GM12874 (cell line): ENCODE data around the gene OR5A1.

Experiments
- TF ChIP-seq, protein P1 (sequence below): IDR thresholded peaks from 2 replicates; pipeline ENCODE4 v1.5.1; 2011; ENCODE audit warnings: low read depth, mild to moderate bottlenecking, control low read depth, low read length, moderate library complexity; ENCODE audit not compliant: insufficient read depth

Gene OR5A1

DNA sequence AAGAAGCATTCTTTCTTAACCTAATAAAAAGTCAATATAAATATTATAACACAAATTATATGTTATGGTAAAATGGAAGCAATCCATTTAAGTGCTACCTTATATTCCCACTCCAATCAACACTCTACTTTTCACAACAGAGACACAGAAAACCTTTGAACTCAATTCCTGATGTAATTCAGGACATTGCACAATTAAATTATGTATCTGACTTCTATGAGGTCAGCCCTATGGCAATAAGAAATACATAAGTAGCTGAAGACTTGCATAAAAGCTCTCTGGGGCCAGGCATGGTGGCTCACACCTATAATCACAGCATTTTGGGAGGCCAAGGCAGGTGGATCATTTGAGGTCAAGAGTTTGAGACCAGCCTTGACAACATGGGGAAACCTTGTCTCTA lies 43.6 kb downstream of the OR5A1 start:
- TF ChIP-seq, protein P1, sequence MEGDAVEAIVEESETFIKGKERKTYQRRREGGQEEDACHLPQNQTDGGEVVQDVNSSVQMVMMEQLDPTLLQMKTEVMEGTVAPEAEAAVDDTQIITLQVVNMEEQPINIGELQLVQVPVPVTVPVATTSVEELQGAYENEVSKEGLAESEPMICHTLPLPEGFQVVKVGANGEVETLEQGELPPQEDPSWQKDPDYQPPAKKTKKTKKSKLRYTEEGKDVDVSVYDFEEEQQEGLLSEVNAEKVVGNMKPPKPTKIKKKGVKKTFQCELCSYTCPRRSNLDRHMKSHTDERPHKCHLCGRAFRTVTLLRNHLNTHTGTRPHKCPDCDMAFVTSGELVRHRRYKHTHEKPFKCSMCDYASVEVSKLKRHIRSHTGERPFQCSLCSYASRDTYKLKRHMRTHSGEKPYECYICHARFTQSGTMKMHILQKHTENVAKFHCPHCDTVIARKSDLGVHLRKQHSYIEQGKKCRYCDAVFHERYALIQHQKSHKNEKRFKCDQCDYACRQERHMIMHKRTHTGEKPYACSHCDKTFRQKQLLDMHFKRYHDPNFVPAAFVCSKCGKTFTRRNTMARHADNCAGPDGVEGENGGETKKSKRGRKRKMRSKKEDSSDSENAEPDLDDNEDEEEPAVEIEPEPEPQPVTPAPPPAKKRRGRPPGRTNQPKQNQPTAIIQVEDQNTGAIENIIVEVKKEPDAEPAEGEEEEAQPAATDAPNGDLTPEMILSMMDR: no peak

DNA sequence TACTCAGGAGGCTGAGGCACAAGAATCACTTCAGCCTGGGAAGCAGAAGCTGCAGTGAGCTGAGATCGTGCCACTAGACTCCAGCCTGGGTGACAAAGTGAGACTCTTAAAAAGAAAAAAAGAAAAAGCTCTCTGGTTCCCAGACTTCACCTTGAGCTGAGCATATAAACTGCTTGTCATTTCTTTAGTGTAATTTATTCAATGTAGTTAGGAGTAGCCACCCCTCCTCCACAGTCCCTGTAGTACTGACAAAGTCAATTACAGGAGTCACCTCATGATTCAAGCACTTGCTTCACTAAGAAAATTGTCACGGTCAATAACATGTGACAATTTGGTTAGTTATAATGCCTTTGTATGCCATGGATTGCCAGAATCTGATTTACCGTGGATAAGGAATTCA lies 44.1 kb downstream of the OR5A1 start:
- TF ChIP-seq, protein P1: no peak
